K562 (cell line): Measurements from ENCODE around the gene ETV7. TPM values are rescaled to one million over a fixed set of nuclear protein-coding genes. Genes with fewer than 3 reads are reported as not detected.
A peak's percentile ranks its signal among the peaks of the same experiment; 100 is the strongest.

Experiments
- ATAC-seq: fragments of 200-7000 bp; cut with Tn5 transposase; 3 replicates; pipeline ENCODE4 v1.9.1; 2020; ENCODE audit warnings: moderate library complexity
- BruUV-seq: library from RNA; stranded (reverse); fragments of 400-500 nt; replicated peaks from 2 replicates; lab custom pipeline; 2021; lab: Mats Ljungman, UMichigan
- CTCF ChIA-PET: fragments of 300-600 bp; formaldehyde crosslinking; extraction: SDS; loops from one replicate; lab custom pipeline; 2021; ENCODE audit warnings: low intra/inter-chr PET ratio; lab: Yijun Ruan, JAX
- POLR2A ChIA-PET: fragments of 300-600, 350-650 bp; sonication (Branson Sonifier 250); formaldehyde crosslinking; extraction: SDS; loops from one replicate; lab custom pipeline; 2021; ENCODE audit warnings: antibody characterized with exemption, inconsistent platforms; lab: Yijun Ruan, JAX
- DNase-seq, 4 experiments: peaks; one replicate each; pipeline versions ENCODE4 v3.0.0 to v3.0.0-alpha.2; 2011 to 2018; ENCODE audit warnings: low spot score in 3 of 4, mixed read lengths in 3 of 4; ENCODE audit errors: extremely low read depth in 1 of 4
- FAIRE-seq: peaks from 2 replicates; lab custom pipeline; 2011; peaks lifted over from hg19 to GRCh38; lab: Jason Lieb, UNC
- H2AFZ ChIP-seq: 2 replicates; pipeline ENCODE4 v1.6.0; 2011; ENCODE audit warnings: low read depth, low read length, control low read depth, inconsistent platforms
- H3K27ac ChIP-seq: fragments of 200-600 bp; 3 replicates; pipeline ENCODE4 v1.8.0; 2011; ENCODE audit warnings: low read depth, mild to moderate bottlenecking, control low read depth, inconsistent platforms, low read length, moderate library complexity, mixed read lengths; ENCODE audit errors: extremely low read depth
- H3K27me3 ChIP-seq, 2 experiments: fragments of 300-600 bp in 1 of 2; 2 replicates in 1 of 2; 3 replicates in 1 of 2; pipeline versions ENCODE4 v1.6.0 to v1.8.0; 2011; ENCODE audit warnings: inconsistent platforms in 2 of 2, low read length in 2 of 2, mild to moderate bottlenecking in 1 of 2, mixed read lengths in 1 of 2, moderate library complexity in 1 of 2; ENCODE audit not compliant: control insufficient read depth in 2 of 2, insufficient read depth in 2 of 2
- H3K36me3 ChIP-seq: fragments of 300-600 bp; 3 replicates; pipeline ENCODE4 v1.8.0; 2011; ENCODE audit warnings: mild to moderate bottlenecking, low read length, inconsistent platforms; ENCODE audit not compliant: control insufficient read depth, insufficient read depth
- H3K4me1 ChIP-seq, 2 experiments: fragments of 200-600 bp in 1 of 2; replicated peaks in 1 of 2; 2 replicates in 1 of 2; 3 replicates in 1 of 2; pipeline versions ENCODE4 v1.5.1 to v1.8.0; 2011; ENCODE audit warnings: inconsistent platforms in 2 of 2, low read length in 2 of 2, mild to moderate bottlenecking in 1 of 2, mixed read lengths in 1 of 2, moderate library complexity in 1 of 2; ENCODE audit not compliant: control insufficient read depth in 2 of 2, insufficient read depth in 2 of 2
- H3K4me2 ChIP-seq: 2 replicates; pipeline ENCODE4 v1.6.1; 2011; ENCODE audit warnings: low read length, control low read depth, inconsistent platforms, mixed read lengths; ENCODE audit not compliant: insufficient read depth
- H3K4me3 ChIP-seq: fragments of 200-600 bp; sonication (generic), shearing (Covaris generic); 2 replicates; pipeline ENCODE4 v1.5.1; 2016; ENCODE audit warnings: control low read depth, inconsistent platforms
- H3K79me2 ChIP-seq: fragments of 200-600 bp; 3 replicates; pipeline ENCODE4 v1.8.0; 2011; ENCODE audit warnings: low read length, inconsistent platforms; ENCODE audit not compliant: control insufficient read depth, insufficient read depth
- H3K9ac ChIP-seq, 2 experiments: 2 replicates each; pipeline versions ENCODE4 v1.6.0 to v1.6.1; 2011; ENCODE audit warnings: low read depth in 2 of 2, low read length in 2 of 2, control low read depth in 1 of 2, inconsistent platforms in 1 of 2, mild to moderate bottlenecking in 1 of 2, mixed read lengths in 1 of 2; ENCODE audit not compliant: insufficient read depth in 1 of 2
- H3K9me1 ChIP-seq: one replicate; pipeline ENCODE4 v1.6.0; 2011; ENCODE audit warnings: inconsistent platforms, mild to moderate bottlenecking, low read length, moderate library complexity; ENCODE audit not compliant: control insufficient read depth, insufficient read depth
- H3K9me3 ChIP-seq: replicated peaks from 2 replicates; pipeline ENCODE4 v1.5.1; 2011; ENCODE audit warnings: low read depth, low read length, inconsistent platforms; ENCODE audit not compliant: control insufficient read depth, insufficient read depth
- H4K20me1 ChIP-seq: replicated peaks from 2 replicates; pipeline ENCODE4 v1.6.1; 2011; ENCODE audit warnings: low read length, inconsistent platforms, mixed read lengths; ENCODE audit not compliant: control insufficient read depth, insufficient read depth
- C11orf30 ChIP-seq: fragments of 450-650 bp; IDR thresholded peaks from 2 replicates; pipeline ENCODE4 v1.6.1; 2016; ENCODE audit warnings: low read depth, mild to moderate bottlenecking
- CTCF ChIP-seq, 3 experiments: IDR thresholded peaks in 2 of 3; conservative IDR thresholded peaks in 1 of 3; 2 replicates each; pipeline ENCODE4 v1.5.1; 2011 to 2012; ENCODE audit warnings: low read length in 3 of 3, mild to moderate bottlenecking in 3 of 3, control low read depth in 2 of 3, improper control_type of control experiment in 1 of 3, inconsistent platforms in 1 of 3, low read depth in 1 of 3, mixed read lengths in 1 of 3, moderate library complexity in 1 of 3; ENCODE audit not compliant: insufficient read depth in 2 of 3
- DPF2 ChIP-seq: fragments of 450-650 bp; IDR thresholded peaks from 2 replicates; pipeline ENCODE4 v1.6.1; 2016
- JUN ChIP-seq, 2 experiments: sonication (generic) in 1 of 2; formaldehyde crosslinking in 1 of 2; IDR thresholded peaks; 2 replicates each; pipeline versions ENCODE4 v1.6.1 to v1.8.0; 2012 to 2022; ENCODE audit warnings: borderline replicate concordance in 2 of 2, mild to moderate bottlenecking in 2 of 2, improper control_type of control experiment in 1 of 2, low read depth in 1 of 2, low read length in 1 of 2, missing genetic modification reagents in 1 of 2
- POLR2H ChIP-seq: IDR thresholded peaks from 2 replicates; pipeline ENCODE4 v1.6.1; 2016; ENCODE audit warnings: missing genetic modification characterization, low read depth, mild to moderate bottlenecking, control low read depth, missing compliant biosample characterization, moderate library complexity
- TARDBP ChIP-seq: fragments of 450-650 bp; IDR thresholded peaks from 2 replicates; pipeline ENCODE4 v1.6.1; 2016
- ZBED1 ChIP-seq: IDR thresholded peaks from 2 replicates; pipeline ENCODE4 v1.6.1; 2014
- ZNF133 ChIP-seq: fragments of 250-450 bp; sonication (Bioruptor Pico); IDR thresholded peaks from 2 replicates; pipeline ENCODE4 v1.4.0; 2020; ENCODE audit warnings: mild to moderate bottlenecking
- ZNF174 ChIP-seq: fragments of 250-450 bp; sonication (Bioruptor Pico); IDR thresholded peaks from 2 replicates; pipeline ENCODE4 v1.4.0; 2020; ENCODE audit warnings: mild to moderate bottlenecking
- ZNF217 ChIP-seq: sonication (generic); formaldehyde crosslinking; IDR thresholded peaks from 2 replicates; pipeline ENCODE4 v1.8.0; 2022; ENCODE audit warnings: mild to moderate bottlenecking, missing genetic modification reagents
- WGBS: fragments of 100-300 bp; shearing (Covaris generic); methylation state at CpG from one replicate; pipeline ENCODE4 v1.1.6; 2016; ENCODE audit warnings: low coverage, mixed read lengths; ENCODE audit not compliant: insufficient coverage; ENCODE audit errors: missing lambda C conversion rate; 5-methylcytosine and 5-hydroxymethylcytosine counted together
- in situ Hi-C: fragments of 300-500 bp; cut with MboI; formaldehyde crosslinking; loops from 4 replicates; pipeline ENCODE4 v1.15.0; 2018; ENCODE audit warnings: inconsistent platforms, mixed read lengths
- intact Hi-C: fragments of 100-400 bp; cut with micrococcal nuclease; formaldehyde crosslinking; loops from 2 replicates; pipeline ENCODE4 v1.14.2; 2022
- polyA plus RNA-seq, 8 experiments: library from polyadenylated mRNA; depleted of rRNA in 4 of 8; stranded (reverse) in 5 of 8; unstranded in 3 of 8; fragments of >200 nt; fragmentation: Nextera tagmentation in 2 of 8; fragmentation: Illumina TruSeq in 1 of 8; extraction: Ambion mirVana in 2 of 8; extraction: Trizol in 1 of 8; gene quantifications; 2 replicates each; pipeline versions ENCODE4 v1.2.1 to v1.2.3, GENCODE V29; 2011 to 2014; ENCODE audit warnings: inconsistent platforms in 1 of 8, missing spikeins in 1 of 8
- total RNA-seq, 7 experiments: library from RNA; depleted of rRNA in 6 of 7; stranded (reverse); fragments of >200 nt in 6 of 7; fragmentation: Illumina TruSeq in 2 of 7; extraction: Trizol in 2 of 7; gene quantifications; 2 replicates each; pipeline versions ENCODE4 v1.2.1 to v1.2.3, GENCODE V29; 2011 to 2021; ENCODE audit warnings: low replicate concordance in 1 of 7

The ETV7 gene
- total and polyA plus RNA-seq, 9 of the 15 experiments (the other 6 are each of a cell fraction or from before 2014, with no cell fraction given) = 0.07 to 0.22 (median 0.14) TPM; not detected in 3

GRCh38 chr6:36392621-36393020 lies 5.2 kb upstream of the ETV7 start:
- ATAC-seq = 0 out of 3 replicates have a peak, but pooled peaks have one; percentile 43
- intact Hi-C loops = no loop called here
- H2AFZ ChIP-seq = no peak overlapping the region
- FAIRE-seq = no peak
- no peaks in the 10 kb centered on the region for H3K79me2 ChIP-seq
- H3K9ac ChIP-seq = no peak overlapping the region
- in situ Hi-C loops = no loop called here
- no peak for DNase-seq
- no peak overlapping the region for H3K4me3 ChIP-seq
- peaks cover 0 to 6% of the 10 kb centered on the region in 2 experiments; a peak in 1 of 5 replicates for H3K4me1 ChIP-seq
- H3K9me1 ChIP-seq = no peaks in the 10 kb centered on the region
- no peak overlapping the region for H3K4me2 ChIP-seq
- H4K20me1 ChIP-seq = no peaks in the 10 kb centered on the region
- no peak overlapping the region for H3K27ac ChIP-seq
- 2% methylated on average over 5 of the region's 5 CpGs for WGBS
- CTCF ChIA-PET = no interaction called here
- H3K27me3 ChIP-seq = peaks cover 28 to 44% of the 10 kb centered on the region in 2 experiments
- peak; percentile 12 to 33 (median 26); a peak in 3 of 6 replicates for TF ChIP-seq CTCF (IDR thresholded peaks at IDR 0.05 in 2 of 3, conservative IDR thresholded peaks at IDR 0.05 in 1 of 3; ENCODE audit: insufficient read depth in 2 of 3, low read depth in 1 of 3, low read length in 3 of 3)
- TF ChIP-seq ZNF133 (CRISPR knock-in tag) = no peak
- POLR2A ChIA-PET = interaction anchor here (1.3 kb wide), 1 partner anchor 10 kb away, joined by 4 read pairs; no protein-coding TSS in a partner anchor
- H3K9me3 ChIP-seq = peaks cover 8% of the 10 kb centered on the region; the same call in 1 of the 2 replicates
- H3K36me3 ChIP-seq = no peaks in the 10 kb centered on the region
- no TSS peak for BruUV-seq

GRCh38 chr6:36389353-36389752 lies 1.9 kb upstream of the ETV7 start:
- no peak overlapping the region for H3K27ac ChIP-seq
- intact Hi-C loops (no loop called here), in situ Hi-C loops (no loop called here)
- H3K4me3 ChIP-seq = no peak overlapping the region
- peaks cover 46 to 54% of the 10 kb centered on the region in 2 experiments for H3K27me3 ChIP-seq
- POLR2A ChIA-PET = no interaction called here
- no peaks in the 10 kb centered on the region for H3K36me3 ChIP-seq
- DNase-seq (no peak), ATAC-seq (no peak), FAIRE-seq (no peak)
- H3K9ac ChIP-seq = no peak overlapping the region
- H3K9me3 ChIP-seq = peaks cover 8% of the 10 kb centered on the region; the same call in 1 of the 2 replicates
- BruUV-seq = no TSS peak
- H3K79me2 ChIP-seq = no peaks in the 10 kb centered on the region
- H3K4me2 ChIP-seq = no peak overlapping the region
- TF ChIP-seq DPF2 (no peak), ZNF217 (CRISPR knock-in tag) (no peak), ZNF174 (CRISPR knock-in tag) (no peak), TARDBP (no peak), JUN (IDR thresholded peaks at IDR 0.05; ENCODE audit: borderline replicate concordance, low read depth, low read length) (no peak), JUN (CRISPR knock-in tag; IDR thresholded peaks at IDR 0.05; ENCODE audit: borderline replicate concordance) (no peak), POLR2H (no peak), ZBED1 (no peak), C11orf30 (no peak)
- CTCF ChIA-PET = no interaction called here
- H2AFZ ChIP-seq = no peak overlapping the region
- peaks cover 0 to 17% of the 10 kb centered on the region in 2 experiments; a peak in 2 of 5 replicates for H3K4me1 ChIP-seq
- H3K9me1 ChIP-seq = no peaks in the 10 kb centered on the region
- H4K20me1 ChIP-seq = no peaks in the 10 kb centered on the region
